ENCODE results near the gene TFR2. TPM values are rescaled to one million over a fixed set of nuclear protein-coding genes. Genes with fewer than 3 reads are reported as not detected.

TFR2 gene
- total RNA-seq, 1 donor from 2014 or later, result 0.33 TPM

DNA sequence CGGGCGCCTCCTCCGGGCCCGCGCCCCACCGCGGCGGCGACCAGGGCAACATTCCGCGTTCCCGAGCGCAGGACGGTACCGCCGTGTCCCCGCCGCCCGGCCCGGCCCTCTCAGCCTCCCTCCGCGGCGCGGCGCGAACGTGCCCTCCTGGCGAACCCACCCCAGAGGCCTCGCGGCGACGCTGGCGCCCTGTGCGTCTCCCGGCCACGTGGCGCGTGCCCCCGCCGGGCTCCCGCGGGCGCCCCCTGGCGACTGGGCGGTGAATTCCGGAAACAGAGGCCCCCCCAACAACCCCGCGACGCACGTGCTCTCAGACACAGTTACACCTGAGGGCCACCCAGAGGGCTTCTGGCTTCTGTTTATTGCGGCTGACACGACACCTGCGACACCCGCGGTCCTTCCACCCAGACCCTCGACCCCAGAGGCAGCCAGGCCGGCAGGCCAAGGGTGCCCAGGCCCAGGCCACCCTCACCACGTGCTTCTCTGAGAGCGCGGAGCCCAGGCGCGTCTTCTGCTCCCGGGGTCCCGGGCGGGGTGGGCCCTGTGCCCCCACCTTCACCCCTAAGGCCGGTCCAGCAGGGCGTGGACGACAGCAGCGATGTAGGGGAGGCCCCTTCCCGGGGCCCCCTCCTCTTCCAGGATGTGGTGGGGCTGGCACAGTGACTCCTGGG lies 67.5 kb downstream of the TFR2 start, which contains the start of gene SAP25:
SAP25 (minus strand) TSS at position 210 of the 671 bp plus-strand sequence; CDS start at position 52, 158 bp downstream.
- DNase-seq (ENCODE audit: low read depth, low spot score), result no peak

GRCh38 chr7:100572949-100573675 lies 68.2 kb downstream of the TFR2 start:
- DNase-seq (ENCODE audit: low read depth, low spot score), result no peak

DNA sequence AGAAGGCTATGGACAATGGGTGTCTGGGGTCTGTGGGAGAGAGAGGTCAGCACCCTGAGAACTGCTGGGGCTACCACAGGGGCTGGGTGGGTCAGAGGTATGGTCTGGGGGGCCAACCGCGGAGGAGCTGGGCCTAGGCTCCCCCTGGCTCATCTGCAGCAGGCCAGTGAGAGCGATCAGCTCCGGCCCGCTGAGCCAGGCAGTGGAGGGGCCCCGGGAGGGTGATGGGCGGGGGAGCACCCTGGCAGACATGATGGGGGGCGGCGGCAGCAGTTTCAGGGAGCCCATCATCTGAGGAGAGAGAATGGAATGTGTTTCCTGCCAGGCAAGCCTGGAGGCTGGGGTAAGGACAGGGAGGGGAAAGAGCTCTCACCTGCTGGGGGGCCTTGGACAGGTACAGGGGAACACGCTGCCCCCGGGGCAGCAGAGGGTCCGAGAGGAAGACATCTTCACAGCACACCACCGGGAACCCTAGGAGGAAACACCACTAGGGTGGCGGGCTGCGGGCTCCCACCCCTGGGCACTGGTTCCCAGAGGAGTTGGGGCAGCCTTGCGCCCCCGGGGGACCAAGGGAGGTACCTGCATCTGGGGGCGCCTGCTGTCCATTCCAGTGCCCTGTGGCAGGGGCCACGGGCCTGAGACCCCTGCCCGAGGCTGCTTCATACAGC lies 68.9 kb downstream of the TFR2 start:
- no peak for DNase-seq (ENCODE audit: low read depth, low spot score)

GRCh38 chr7:100571829-100572116 lies 69.6 kb downstream of the TFR2 start:
- DNase-seq (ENCODE audit: low read depth, low spot score), result no peak

DNA sequence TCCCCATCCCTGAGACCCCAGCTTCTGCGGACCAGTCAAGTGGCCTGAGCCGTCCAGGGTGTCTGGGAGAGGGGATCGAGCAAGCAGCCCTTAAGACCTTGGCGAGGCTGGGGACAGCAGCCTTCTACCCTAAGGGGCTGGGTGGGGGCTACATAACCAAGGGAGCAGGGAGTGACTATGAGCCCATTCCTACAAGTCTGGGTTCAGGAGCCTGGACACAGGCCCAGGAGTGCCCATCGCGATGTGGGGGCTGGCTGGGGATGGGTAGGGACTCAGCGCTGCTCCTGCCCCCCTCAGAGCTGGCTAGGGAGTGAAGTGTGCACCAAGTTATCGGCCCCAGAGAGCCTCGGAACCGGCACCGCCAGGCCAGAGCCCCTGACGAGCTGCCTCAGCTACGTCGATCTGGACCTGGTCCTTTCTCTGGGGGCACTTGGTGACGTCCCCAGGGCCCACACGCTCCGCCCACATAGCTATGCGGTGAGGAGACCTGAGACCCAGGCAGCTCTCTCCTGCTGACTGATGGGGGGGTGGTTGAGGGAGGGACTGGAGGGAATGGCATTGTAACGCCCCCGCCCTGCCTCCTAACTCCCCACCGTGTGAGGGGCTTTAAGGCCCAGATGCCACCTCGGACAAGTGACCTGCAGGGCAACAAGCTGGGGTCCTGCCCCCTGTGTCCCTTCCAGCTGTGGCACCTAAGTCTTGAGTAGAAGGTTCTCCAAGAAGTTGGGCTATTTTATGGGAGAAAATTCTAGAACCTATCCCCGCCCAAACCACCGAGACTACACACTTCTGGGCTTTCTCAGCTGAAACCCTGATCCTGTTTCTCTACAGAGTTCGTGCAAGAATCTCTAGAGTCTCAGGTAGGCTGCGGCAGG lies 70.2 kb downstream of the TFR2 start:
- DNase-seq (ENCODE audit: low read depth, low spot score), result no peak

Other genes with a start within 250 kb of the TFR2 start
- gene ZCWPW1, start 212.8 kb downstream of the TFR2 start, total RNA-seq, result 0.42 and 0.53 TPM in 2 replicates
- 48.3 and 50.6 TPM in 2 replicates for gene MEPCE, start 211.7 kb downstream of the TFR2 start, total RNA-seq
- 26.1 and 30.5 TPM in 2 replicates for gene PPP1R35, start 205.1 kb downstream of the TFR2 start, total RNA-seq
- 1.2 TPM in 2 replicates for gene SPACDR, start 177.3 kb downstream of the TFR2 start, total RNA-seq
- gene TSC22D4, start 162.3 kb downstream of the TFR2 start, total RNA-seq, result 31.1 and 35.0 TPM in 2 replicates
- gene NYAP1, start 157.6 kb downstream of the TFR2 start, total RNA-seq, result 2.0 and 4.2 TPM in 2 replicates
- 27.1 and 36.5 TPM in 2 replicates for gene AGFG2, start 102.3 kb downstream of the TFR2 start, total RNA-seq
- 0.11 TPM in 1 of 2 replicates, not detected in the other for gene SAP25, start 67.7 kb downstream of the TFR2 start, total RNA-seq
- 7.3 and 9.6 TPM in 2 replicates for gene LRCH4, start 55.4 kb downstream of the TFR2 start, total RNA-seq
- gene FBXO24, start 55.2 kb downstream of the TFR2 start, total RNA-seq, result 0.07 and 0.74 TPM in 2 replicates
- gene PCOLCE, start 39.2 kb downstream of the TFR2 start, total RNA-seq, result 0.35 and 0.53 TPM in 2 replicates
- gene MOSPD3, start 29.0 kb downstream of the TFR2 start, total RNA-seq, result 4.3 and 4.6 TPM in 2 replicates
- gene ACTL6B, start 14.9 kb upstream of the TFR2 start, total RNA-seq, result not detected in 2 replicates
- gene GNB2, start 32.2 kb upstream of the TFR2 start, total RNA-seq, result 90.3 and 115 TPM in 2 replicates
- 15.8 TPM in 2 replicates for gene GIGYF1, start 52.7 kb upstream of the TFR2 start, total RNA-seq
- gene POP7, start 64.6 kb upstream of the TFR2 start, total RNA-seq, result 54.5 and 54.6 TPM in 2 replicates
- not detected in 2 replicates for gene EPO, start 78.9 kb upstream of the TFR2 start, total RNA-seq
- not detected in 2 replicates for gene ZAN, start 92.0 kb upstream of the TFR2 start, total RNA-seq
- 184 and 276 TPM in 2 replicates for gene EPHB4, start 186.0 kb upstream of the TFR2 start, total RNA-seq
- 29.2 and 30.9 TPM in 2 replicates for gene SLC12A9, start 211.2 kb upstream of the TFR2 start, total RNA-seq
- 61.0 and 71.8 TPM in 2 replicates for gene TRIP6, start 225.8 kb upstream of the TFR2 start, total RNA-seq
- gene SRRT, start 233.6 kb upstream of the TFR2 start, total RNA-seq, result 56.7 and 66.1 TPM in 2 replicates
- gene UFSP1, start 248.2 kb upstream of the TFR2 start, total RNA-seq, result 2.5 and 2.6 TPM in 2 replicates